ENCODE data around the gene SLC2A8.
A peak's percentile ranks its signal among the peaks of the same experiment; 100 is the strongest.

Gene SLC2A8

GRCh38 chr9:127437497-127438264, 40.7 kb downstream of the SLC2A8 start:
- DNase-seq (ENCODE audit: low read depth, low spot score): no peak

GRCh38 chr9:127438394-127438793, 41.4 kb downstream of the SLC2A8 start:
- no peak for DNase-seq (ENCODE audit: low read depth, low spot score)

GRCh38 chr9:127444283-127444920, 47.4 kb downstream of the SLC2A8 start:
- DNase-seq (ENCODE audit: low read depth, low spot score): no peak

GRCh38 chr9:127444921-127445850, 48.2 kb downstream of the SLC2A8 start:
- DNase-seq (ENCODE audit: low read depth, low spot score): no peak

- DNase-seq (ENCODE audit: low read depth, low spot score): no peak
Measured at GRCh38 chr9:127445851-127446712, 49.1 kb downstream of the SLC2A8 start.

GRCh38 chr9:127446713-127447415, 49.9 kb downstream of the SLC2A8 start:
- no peak for DNase-seq (ENCODE audit: low read depth, low spot score)

- DNase-seq (ENCODE audit: low read depth, low spot score): no peak
Measured at GRCh38 chr9:127447416-127448111, 50.6 kb downstream of the SLC2A8 start.

GRCh38 chr9:127448112-127448805, 51.3 kb downstream of the SLC2A8 start:
- DNase-seq (ENCODE audit: low read depth, low spot score): no peak

- DNase-seq (ENCODE audit: low read depth, low spot score): no peak
Measured at GRCh38 chr9:127449332-127449966, 52.5 kb downstream of the SLC2A8 start.

- no peak for DNase-seq (ENCODE audit: low read depth, low spot score)
Measured at GRCh38 chr9:127450243-127450760, 53.3 kb downstream of the SLC2A8 start.

- peak; percentile 89 for DNase-seq (ENCODE audit: low read depth, low spot score)
Measured at GRCh38 chr9:127450830-127451607, 54.0 kb downstream of the SLC2A8 start, which contains the start of the genes LRSAM1 and RPL12. TSS of gene LRSAM1 (plus strand) at chr9:127451510. CDS start at chr9:127454528, 3,018 bp downstream. TSS of gene RPL12 (minus strand) at chr9:127451406. CDS start at chr9:127451317, 89 bp downstream.

- no peak for DNase-seq (ENCODE audit: low read depth, low spot score)
Measured at GRCh38 chr9:127451608-127451857, 54.6 kb downstream of the SLC2A8 start.

- DNase-seq (ENCODE audit: low read depth, low spot score): no peak
Measured at GRCh38 chr9:127451858-127452656, 55.1 kb downstream of the SLC2A8 start.

GRCh38 chr9:127452691-127453090, 55.7 kb downstream of the SLC2A8 start:
- no peak for DNase-seq (ENCODE audit: low read depth, low spot score)

- DNase-seq (ENCODE audit: low read depth, low spot score): no peak
Measured at GRCh38 chr9:127455324-127455992, 58.5 kb downstream of the SLC2A8 start.

GRCh38 chr9:127457191-127457878, 60.4 kb downstream of the SLC2A8 start:
- DNase-seq (ENCODE audit: low read depth, low spot score): no peak
